Endothelial cell of umbilical vein (primary cell): ENCODE data around the gene MS4A13.

Experiments used
- JUN ChIP-seq: IDR thresholded peaks from 2 replicates; pipeline ENCODE4 v1.6.1; 2011; ENCODE audit warnings: borderline replicate concordance, low read depth; ENCODE audit not compliant: insufficient read length, insufficient read depth
- MYC ChIP-seq: IDR thresholded peaks from one replicate; pipeline ENCODE4 v1.6.1; 2011; ENCODE audit warnings: mild to moderate bottlenecking, low read depth, low read length
- POLR2A ChIP-seq: IDR thresholded peaks from 2 replicates; pipeline ENCODE4 v1.6.1; 2012; ENCODE audit warnings: low read depth, mild to moderate bottlenecking, control low read depth, low read length
- POLR2AphosphoS5 ChIP-seq: IDR thresholded peaks from 2 replicates; pipeline ENCODE4 v1.6.1; 2012; ENCODE audit warnings: low read depth, mild to moderate bottlenecking, control low read depth, low read length, moderate library complexity; ENCODE audit not compliant: insufficient read depth
- TF ChIP-seq, protein P1 (sequence below), 2 donors: IDR thresholded peaks; 1 replicate in 1 of 2; 2 replicates in 1 of 2; pipeline ENCODE4 v1.5.1; 2011; ENCODE audit warnings: low read length in 2 of 2, mild to moderate bottlenecking in 2 of 2, moderate library complexity in 2 of 2, control low read depth in 1 of 2, inconsistent platforms in 1 of 2, low read depth in 1 of 2; ENCODE audit not compliant: insufficient read depth in 1 of 2; ENCODE audit errors: extremely low read depth in 1 of 2
- TF ChIP-seq, protein P2 (sequence below): IDR thresholded peaks from 2 replicates; pipeline ENCODE4 v1.6.1; 2011; ENCODE audit not compliant: insufficient read depth, insufficient read length

DNA sequence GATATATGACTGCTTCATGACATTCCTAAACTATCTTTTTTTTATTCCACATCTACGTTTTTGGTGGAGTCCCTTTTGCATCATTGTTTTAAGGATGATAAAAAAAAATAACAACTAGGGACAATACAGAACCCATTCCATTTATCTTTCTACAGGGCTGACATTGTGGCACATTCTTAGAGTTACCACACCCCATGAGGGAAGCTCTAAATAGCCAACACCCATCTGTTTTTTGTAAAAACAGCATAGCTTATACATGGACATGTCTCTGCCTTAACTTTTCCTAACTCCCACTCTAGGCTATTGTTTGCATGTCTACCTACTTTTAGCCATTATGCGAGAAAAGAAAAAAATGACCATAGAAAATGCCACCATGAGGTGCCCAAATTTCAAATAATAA lies 46.4 kb upstream of the MS4A13 start:
- TF ChIP-seq, protein P1, sequence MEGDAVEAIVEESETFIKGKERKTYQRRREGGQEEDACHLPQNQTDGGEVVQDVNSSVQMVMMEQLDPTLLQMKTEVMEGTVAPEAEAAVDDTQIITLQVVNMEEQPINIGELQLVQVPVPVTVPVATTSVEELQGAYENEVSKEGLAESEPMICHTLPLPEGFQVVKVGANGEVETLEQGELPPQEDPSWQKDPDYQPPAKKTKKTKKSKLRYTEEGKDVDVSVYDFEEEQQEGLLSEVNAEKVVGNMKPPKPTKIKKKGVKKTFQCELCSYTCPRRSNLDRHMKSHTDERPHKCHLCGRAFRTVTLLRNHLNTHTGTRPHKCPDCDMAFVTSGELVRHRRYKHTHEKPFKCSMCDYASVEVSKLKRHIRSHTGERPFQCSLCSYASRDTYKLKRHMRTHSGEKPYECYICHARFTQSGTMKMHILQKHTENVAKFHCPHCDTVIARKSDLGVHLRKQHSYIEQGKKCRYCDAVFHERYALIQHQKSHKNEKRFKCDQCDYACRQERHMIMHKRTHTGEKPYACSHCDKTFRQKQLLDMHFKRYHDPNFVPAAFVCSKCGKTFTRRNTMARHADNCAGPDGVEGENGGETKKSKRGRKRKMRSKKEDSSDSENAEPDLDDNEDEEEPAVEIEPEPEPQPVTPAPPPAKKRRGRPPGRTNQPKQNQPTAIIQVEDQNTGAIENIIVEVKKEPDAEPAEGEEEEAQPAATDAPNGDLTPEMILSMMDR (IDR thresholded peaks at IDR 0.05; ENCODE audit: extremely low read depth in 1 of 2, insufficient read depth in 1 of 2, low read depth in 1 of 2, low read length in 2 of 2), result no peak
- TF ChIP-seq MYC, result no peak
- TF ChIP-seq, protein P2, sequence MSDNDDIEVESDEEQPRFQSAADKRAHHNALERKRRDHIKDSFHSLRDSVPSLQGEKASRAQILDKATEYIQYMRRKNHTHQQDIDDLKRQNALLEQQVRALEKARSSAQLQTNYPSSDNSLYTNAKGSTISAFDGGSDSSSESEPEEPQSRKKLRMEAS, result no peak
- TF ChIP-seq POLR2A, result no peak
- TF ChIP-seq JUN, result no peak
- TF ChIP-seq POLR2AphosphoS5, result no peak
